Inflammatory macrophage treated with lipopolysaccharide for 4 hours (primary cell): ENCODE data around the gene BANF1.
A peak's percentile ranks its signal among the peaks of the same experiment; 100 is the strongest.
"Not testable (repeated sequence)": the region's sequence is repeated elsewhere in the genome, so short reads cannot be mapped to it uniquely, and the experiment has no call there.

Experiments used
- DNase-seq: peaks from one replicate; pipeline ENCODE4 v3.0.0-alpha.2; 2020

The BANF1 gene

DNA sequence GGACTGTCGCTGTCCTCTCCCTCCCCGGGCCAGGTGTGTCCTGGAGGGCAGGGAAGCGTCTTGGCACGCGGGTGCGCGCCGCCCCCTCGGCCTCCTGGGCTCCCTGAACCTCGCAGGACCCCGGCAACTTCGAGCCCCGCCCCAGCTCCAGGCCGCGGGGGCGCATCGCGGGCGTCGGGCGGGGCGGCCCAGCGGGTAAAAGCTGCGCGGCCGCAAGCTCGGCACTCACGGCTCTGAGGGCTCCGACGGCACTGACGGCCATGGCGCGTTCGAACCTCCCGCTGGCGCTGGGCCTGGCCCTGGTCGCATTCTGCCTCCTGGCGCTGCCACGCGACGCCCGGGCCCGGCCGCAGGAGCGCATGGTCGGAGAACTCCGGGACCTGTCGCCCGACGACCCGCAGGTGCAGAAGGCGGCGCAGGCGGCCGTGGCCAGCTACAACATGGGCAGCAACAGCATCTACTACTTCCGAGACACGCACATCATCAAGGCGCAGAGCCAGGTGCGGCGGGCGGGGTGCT, 9.5 kb downstream of the BANF1 start, which contains the start of gene CST6:
TSS of gene CST6 (plus strand) at position 224 of the 519 bp plus-strand sequence. CDS start at position 261, 37 bp downstream.
- DNase-seq, result no peak

DNA sequence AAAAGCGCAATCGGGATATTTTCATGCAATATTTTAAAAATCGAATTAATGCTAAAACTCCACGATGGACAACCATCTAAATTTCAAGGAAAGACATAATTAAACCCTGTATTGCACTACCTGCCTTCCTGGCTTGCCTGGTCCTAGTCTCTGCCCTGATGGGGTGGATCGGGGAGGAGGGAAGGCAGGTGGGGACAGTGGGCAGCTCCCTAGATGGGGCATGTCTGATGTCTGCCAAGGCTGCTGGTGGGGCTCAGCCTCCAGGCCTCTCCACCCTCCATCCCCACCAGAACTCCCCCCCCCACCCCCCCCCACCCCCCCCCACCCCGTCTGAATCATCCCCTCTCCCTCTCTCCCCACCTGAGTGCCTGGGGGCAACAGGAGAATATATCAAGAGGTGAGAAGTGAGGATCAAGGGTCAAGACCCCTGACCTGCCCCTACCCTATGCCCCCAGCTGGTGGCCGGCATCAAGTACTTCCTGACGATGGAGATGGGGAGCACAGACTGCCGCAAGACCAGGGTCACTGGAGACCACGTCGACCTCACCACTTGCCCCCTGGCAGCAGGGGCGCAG, 10.2 kb downstream of the BANF1 start:
- no peak for DNase-seq

DNA sequence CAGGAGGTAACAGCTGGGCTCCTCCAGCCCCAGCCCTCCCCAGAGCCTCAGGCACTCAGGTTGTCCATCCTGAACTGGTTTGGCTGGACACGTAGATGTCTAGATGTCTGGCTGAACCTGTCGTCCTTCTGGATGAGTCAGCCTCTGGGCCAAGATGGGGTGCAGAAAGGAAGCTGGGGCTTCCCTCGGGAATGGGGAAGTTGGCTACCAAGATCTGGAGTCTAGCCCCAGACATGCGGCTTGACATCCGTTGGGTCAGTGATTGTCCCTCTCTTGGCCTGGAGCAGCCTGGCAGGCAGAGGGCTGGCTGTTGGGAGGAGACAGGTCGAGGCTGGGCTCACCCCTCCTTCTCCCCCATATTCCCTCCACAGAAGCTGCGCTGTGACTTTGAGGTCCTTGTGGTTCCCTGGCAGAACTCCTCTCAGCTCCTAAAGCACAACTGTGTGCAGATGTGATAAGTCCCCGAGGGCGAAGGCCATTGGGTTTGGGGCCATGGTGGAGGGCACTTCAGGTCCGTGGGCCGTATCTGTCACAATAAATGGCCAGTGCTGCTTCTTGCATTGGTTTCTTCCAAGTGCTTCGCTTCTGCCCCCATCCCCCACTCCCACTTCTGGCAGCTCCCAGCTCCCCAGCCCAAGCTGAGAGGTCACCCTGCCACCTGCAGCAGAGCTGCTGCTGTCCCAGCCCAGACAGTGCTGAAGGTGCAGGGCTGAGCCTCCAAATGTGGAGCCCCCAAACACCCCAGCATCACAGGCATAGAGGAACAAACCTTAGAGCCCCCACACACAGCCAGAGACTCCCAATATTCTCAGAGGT, 10.9 kb downstream of the BANF1 start:
- peak; percentile 69 for DNase-seq

DNA sequence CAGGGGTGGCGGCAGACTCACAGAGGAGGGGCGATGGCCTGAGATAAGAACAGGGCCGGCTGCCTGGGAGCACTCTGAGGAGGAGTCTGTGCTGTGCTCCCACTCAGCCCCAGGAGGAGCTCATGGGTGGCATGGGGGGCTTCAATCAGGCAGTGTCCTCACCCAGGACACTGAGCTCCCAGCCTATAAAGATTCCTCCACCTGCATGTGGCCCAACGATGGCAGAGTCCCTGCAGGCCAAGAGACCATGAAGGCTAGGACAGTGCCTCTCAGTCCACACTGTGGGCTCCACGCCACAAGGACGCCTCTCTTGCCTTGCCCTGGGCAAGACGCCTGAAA, 11.4 kb downstream of the BANF1 start:
- no peak for DNase-seq

DNA sequence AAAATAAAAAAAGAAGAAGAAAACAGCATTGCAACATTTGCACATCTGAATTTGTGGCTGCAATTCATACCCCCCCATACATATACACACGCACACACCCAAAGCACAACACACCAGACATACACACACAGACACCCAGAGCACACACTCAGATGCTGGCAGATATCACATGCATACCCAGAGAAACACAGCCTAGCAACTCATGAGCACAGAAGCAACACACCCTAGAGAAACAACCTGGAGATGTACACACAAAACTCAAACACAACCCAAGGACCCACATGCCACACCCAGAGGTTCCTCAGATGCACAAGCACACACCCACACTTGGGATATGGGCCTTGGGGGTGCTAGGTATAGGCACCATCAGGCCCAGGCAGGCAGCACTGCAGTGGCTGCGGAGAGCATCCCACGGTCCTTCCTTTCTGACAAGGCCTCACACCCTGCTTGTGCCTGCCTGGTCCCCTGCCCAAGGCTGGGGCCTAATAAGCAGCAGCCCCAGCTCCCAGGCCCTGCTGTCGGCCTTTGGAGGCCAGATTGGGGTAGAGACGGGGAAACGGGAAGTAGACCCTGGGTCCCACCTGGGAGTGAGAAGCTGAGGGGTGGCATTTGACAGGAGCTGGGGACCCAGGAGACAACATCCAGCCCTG, 12.6 kb downstream of the BANF1 start:
- DNase-seq, result no peak

DNA sequence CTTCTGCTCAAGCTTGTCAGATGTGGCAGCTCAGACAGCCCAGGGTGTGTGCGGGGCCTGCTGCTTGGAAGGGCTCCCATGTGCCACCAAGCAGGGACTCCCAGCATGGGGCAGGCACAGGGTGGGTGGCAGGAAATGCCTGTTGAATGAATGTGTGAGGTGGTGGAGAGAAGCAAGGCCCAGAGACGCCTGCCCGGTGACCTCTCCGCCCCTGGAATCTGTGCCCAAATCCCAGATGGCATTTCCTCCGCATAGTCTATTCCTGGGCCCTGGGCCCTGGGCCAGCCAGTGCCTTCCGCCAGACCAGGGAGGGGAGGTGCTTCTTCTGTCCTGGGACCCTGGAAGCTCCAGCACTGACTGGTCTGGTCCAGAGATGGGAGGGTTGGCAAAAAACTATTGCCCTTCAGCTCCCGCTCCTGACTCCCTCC, 13.2 kb downstream of the BANF1 start:
- DNase-seq, result no peak

DNA sequence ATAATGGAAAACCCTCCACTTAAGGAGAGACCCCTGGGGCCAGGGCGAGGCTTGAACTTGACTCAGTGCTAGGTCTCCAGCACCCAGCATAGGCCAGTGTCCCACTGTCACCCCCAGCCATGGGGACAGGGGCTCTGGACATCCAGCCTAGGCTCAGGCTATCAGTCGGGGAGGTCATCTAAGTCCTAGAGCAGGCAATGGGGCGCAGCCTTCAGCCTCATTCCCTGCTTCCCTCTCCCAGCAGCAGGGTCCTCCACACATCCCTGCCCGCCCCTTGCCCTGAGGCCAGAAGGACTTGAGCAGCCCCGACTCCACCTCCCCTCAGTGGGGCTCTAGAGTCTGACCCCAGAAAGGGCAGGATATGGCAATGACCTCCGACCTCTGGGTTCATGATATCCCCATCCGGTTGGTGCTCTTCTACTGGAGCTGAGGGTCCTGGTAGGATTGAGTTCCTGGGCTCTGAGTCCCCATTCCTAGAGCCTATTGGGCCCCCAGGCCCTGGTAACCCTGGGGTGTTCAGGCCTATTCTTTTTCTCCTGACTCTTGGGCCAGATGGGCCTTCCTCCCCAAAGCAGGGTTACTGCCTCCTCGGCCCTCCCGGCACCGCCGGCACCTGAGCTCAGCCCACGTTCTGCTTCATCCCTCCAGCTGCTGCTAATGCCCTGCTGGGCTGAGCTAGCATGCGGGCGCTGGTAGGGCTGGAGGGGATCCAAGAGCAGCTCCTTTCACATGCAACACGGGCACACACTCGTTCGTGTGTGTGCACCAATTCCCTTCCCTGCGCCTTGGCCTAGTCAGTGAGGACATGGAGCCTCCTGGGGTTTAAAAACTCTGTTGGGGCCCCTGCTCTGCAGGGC, 13.9 kb downstream of the BANF1 start:
- no peak for DNase-seq

DNA sequence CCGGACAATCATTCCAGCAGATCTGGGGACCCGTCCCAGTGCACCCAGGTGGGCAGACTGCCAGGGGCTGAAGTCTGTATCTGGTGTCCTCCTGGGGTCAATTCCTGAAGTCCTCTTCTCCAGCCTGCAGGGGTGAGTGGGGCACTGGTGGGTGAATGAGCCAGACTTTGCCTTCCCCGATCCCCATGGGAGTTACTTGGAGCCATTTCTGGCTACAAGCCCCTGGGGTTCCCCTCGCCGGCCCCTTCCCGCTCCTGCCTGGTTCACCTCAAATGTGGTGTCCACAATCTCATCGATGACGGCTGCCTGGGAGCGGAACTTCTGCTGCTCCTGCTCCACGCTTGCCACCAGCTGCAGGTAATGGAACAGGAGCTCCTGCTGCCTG, 14.5 kb downstream of the BANF1 start:
- DNase-seq, result no peak

DNA sequence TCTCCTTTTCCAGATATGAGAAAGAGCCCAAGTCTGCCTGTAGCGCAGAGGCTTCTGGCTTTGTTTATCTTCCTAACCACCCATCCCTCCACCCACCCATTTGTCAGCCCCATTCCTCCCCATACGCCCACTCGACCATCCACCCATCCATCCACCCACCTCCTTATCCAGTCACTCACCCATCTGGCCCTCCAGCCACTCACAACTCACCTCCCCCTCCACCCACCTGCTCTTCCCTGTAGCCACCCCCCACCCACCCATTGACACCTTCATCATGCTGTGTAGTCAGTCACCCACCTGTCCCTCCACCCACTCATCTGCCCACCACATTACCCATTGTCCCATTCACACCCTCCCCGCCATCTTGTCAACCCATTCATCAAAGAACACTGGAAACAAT, 15.0 kb downstream of the BANF1 start:
- no peak for DNase-seq

DNA sequence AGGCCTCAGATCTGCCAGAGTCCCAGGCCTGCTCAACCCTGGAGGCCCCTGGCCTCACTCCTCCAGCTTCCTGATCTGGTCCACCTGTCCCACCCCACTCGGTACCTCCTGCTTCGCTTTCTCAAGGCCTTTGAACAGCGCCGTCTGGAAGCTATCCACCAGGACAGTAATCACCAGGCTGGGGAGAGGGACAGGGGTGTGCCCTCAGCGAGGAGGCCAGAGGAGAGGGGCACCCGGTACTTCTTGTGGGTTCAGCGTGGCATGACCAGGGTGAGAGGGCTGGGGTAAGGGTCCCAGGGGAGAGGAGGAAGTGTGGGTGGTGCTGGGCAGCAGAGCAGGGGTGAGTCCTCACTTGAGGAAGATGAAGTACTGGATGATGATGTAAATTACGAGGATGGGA, 17.9 kb downstream of the BANF1 start:
- no peak for DNase-seq

DNA sequence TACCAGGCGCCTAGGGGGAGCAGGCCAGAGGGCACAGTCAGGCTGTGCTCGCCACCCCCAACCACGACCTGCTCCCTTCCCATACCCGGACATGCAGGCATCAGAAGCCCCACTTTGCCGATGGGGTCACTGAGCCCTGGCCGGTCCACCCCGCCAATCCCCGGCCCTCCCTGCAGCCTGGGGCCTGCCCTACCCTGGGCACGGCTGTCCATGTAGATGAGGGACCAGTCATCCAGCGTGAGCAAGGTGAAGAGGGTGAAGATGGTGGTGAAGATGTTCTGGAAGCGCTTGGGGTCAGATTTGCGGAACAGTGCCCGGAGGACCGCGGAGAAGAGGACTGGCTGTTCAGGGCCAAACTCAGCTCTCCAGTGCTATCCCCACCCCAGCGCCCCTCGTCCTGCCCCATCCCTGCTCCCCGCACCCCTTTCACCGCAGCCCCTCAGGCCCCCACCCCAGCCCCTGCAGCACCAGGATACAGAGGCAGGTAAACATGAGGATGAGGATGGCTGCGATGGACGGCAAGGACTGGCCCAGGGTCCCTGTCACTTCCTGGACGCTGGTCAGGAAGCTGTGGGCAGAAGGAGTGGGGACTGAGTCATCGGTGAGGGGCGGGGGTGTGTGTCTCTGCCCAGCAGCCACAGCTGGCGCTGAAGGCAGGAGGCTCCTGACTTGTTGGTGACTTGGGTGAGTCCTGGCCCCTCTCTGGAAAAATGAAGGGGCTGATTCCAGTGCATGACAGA, 18.5 kb downstream of the BANF1 start:
- peak; percentile 78 for DNase-seq

DNA sequence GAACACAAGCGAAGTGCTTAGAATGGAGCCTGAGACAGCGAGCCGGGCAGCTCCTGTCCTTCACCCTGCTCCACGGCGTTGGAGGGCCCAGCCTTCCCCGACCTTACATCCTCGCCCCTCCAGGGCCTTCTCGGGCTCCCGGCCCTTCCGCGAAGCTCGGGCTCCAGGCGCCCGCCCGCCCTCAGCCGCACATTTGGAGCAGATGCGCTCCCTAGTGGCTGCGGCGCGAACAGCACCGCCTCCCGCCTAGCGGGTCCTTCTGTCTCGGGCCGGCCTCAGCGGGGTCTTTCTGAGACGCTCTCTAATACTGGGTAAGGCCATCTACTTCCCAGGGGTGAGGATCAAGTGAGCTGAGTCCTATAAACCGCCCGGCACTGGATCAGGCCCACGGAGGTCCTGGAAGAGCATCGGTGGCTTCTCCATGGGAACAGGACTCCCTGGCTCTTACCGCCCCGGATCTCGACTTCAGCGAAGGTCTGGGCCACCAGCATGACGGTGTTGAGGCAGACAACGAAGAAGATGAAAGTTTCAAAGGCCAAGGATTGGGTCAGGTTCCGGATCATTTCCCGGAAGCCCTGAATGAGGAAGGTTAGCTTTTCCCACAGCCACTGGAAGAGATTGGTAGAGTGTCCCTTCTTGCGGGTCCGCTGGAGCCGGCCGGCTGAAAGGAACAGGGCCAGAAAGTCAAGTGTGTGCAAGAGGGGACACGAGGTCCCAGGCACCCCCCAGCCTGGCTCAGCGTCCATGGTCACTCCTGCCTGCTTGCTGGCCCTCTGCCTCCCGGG, 20.3 kb downstream of the BANF1 start:
- DNase-seq, result peak; percentile 70

DNA sequence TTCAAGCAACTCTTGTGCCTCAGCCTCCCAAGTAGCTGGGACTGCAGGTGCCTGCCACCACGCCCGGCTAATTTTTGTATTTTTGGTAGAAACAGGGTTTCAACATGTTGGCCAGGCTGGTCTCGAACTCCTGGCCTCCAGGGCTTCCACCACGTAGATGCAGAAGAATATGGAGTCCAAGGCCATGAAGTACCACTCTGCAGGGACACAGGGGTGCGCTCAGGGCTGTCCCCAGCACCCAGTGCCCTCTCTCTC, 20.8 kb downstream of the BANF1 start:
- DNase-seq, result not testable (repeated sequence)

DNA sequence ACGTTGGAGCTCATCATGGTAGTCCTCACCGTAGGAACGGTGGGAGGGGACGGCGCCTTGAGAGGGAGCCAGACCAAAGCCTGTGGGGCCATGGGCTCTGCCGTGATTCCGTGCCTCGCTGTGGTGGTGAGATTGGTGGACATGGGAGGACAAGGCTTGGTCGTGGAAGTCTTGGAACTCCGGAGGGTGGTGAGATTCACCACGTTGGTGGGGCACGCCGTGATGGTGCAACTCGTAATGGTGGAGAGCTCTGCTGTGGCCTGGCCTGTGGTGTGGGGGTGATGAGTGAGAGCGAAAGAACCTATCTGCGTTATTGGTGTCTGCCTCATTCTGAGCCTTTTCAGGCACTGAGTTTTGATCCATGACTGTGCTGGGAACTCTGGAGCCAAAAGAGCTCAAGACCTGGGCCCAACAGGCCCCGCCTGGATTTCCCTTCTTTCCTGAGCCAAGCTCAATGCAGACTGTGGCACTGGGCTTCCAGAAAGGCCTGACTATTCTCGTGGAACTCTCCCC, 23.8 kb downstream of the BANF1 start, which contains the start of gene CATSPER1:
TSS of gene CATSPER1 (minus strand) at position 463 of the 513 bp plus-strand sequence. CDS start at position 363, 100 bp downstream.
- no peak for DNase-seq

DNA sequence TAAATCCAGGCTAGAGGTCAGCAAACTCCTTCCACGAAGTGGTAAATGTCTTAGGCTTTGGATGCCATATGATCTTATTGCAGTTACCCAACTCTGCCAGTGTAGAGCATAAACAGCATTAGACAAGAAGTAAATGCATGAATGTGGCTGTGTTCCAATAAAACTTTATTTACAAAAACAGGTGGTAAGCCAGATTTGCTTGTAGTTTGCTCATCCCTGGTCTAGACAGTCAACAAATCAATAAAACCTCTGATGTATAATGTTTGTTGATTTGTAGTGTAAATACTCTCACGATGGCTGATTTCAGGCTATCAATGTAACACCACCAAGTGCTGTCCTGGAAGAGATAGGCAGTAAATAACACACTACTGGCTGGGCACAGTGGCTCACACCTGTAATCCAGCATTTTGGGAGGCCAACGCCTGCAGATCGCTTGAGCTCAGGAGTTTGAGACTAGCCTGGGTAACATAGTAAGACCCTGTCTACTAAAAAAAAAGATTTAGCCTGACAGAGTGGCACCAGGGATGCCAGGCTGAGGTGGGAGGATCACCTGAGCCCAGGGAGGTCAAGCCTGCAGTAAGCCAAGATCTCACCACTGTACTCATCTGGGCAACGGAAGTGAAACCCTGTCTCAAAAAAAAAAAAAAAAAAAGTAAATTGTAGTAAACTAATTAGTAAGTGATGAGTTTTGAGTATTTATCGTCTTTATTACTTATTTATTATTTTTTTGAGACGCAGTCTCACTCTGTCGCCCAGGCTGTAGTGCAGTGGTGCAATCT, 30.8 kb downstream of the BANF1 start:
- no peak for DNase-seq

DNA sequence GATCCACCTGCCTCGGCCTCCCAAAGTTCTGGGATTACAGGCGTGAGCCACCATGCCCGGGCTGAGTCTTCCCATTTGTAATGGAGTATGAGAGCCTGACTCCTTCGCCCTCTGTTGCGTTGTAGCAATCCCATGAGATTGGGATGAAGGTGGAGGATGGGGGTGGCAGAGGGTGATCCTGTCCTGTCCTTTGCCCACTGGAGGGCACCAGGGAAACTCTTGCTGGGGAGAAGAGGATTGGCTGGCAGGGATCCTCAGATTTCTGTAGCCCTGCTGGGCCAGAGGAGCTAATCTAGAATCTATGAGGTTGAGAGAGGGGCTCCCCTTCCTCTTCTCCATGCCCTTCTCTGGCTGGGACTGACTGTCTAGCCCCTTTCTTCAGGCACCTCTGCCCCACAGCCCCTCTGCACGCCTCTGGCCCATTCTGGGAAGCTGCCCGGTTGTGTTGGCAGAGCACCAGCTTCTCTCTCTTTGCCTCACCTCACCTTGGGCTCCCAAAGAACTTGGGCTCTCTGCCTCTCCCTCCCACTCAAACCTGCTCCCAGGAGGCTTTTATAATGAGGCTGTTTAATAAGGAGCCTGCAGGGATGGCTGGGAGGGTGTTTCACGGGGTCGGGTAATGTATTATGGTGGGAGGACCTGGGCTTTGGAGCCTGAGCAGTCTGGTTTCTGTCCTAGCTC, 33.5 kb downstream of the BANF1 start:
- no peak for DNase-seq

DNA sequence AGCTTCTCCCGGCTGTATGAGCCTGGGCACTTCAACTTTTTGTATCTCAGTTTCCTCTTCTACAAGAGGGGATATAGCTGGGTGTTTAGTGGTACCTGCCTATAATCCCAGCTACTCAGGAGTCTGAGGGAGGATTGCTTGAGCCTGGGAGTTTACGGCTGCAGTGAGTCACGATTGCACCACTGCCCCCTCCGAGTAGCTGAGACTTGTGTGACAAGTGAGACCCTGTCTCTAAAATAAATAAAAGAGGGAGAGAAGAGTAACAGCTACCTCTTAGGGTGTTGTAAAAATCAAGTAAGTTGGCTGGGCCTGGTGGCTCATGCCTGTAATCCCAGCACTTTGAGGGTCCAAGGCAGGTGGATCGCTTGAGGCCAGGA, 34.0 kb downstream of the BANF1 start:
- no peak for DNase-seq

DNA sequence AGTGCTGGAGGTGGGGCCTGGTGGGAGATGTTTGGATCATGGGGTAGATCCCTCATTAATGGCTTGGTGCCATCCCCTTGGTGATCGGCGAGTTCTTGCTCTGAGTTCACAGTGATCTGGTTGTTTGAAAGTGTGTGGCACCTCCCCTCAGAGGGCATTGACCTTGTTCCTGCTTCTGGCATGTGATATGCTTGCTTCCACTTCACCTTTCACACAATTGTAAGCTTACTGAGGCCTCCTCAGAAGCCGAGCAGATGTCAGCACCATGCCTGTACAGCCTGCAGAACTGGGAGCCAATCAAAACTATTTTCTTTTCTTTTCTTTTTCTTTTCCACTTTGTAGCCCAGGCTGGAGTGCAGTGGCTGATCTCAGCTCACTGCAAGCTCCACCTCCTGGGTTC, 35.0 kb downstream of the BANF1 start:
- DNase-seq, result no peak

DNA sequence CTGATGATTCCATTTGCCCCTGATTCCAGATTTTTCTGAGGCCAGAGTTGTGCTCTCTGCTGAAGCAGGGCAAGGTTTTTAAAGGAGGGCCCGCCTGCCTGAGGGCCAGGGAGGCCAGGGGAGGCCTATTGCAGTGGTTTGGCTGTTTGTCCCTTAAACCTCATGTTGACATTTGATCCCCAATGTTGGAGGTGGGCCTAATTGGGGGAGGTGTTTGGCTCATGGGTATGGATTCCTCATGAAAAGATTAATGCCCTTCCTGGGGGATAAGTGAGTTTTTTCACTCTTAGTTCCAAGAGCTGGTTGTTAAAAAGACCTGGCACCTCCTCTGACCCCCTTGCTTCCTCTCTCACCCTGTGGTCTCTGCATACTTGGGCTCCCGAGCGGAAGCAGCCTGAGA, 37.5 kb downstream of the BANF1 start:
- DNase-seq, result no peak
